ENCODE results near the gene FRAS1. TPM values are rescaled to one million over a fixed set of nuclear protein-coding genes. Genes with fewer than 3 reads are reported as not detected.

The FRAS1 gene
- total and polyA plus RNA-seq, 4 experiments from 2014 or later = not detected

DNA sequence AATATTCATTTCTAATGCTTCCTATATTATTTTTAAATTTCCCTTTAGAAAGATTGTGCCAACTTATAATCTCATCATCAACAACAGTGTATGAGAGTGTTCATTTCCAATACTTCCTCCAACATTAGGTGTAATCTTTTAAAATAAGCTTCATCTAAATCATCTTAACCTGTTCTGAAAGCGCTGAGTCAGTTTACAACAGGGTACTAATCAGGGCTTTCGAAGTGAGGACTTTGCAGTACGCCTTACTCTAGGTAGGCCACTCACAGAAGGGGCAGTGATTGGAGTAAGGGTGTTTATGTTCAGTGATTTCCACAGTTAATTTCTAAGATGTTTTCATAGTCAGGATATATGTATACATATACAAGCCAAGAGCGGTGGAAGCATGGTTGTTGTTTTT lies 87.9 kb downstream of the FRAS1 start:
- H3K9me3 Mint-ChIP-seq = peaks cover 0 to 8% (median 0%) of the 10 kb centered on the region in 8 donors
- no peak for DNase-seq
- H3K4me1 ChIP-seq (ENCODE audit: insufficient read depth, low read length) = no peaks in the 10 kb centered on the region

DNA sequence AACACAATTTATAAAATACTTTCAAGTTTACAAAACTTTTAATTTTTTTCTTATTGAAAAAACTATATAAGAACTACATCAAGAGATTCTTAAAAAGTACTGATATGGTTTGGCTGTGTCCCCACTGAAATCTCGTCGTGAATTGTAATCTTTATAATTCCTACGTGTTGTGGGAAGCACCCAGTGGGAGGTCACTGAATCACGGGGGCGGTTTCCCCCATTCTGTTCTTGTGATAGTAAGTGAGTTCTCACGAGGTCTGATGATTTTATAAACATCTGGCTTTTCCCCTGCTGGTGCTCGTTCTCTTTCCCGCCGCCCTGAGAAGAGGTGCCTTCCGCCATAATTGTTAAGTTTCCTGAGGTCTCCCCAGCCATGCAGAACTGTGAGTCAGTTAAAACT lies 88.5 kb downstream of the FRAS1 start:
- no peaks in the 10 kb centered on the region for H3K9me3 ChIP-seq (ENCODE audit: control insufficient read depth in 1 of 2, low read length in 2 of 2)
- no peaks in the 10 kb centered on the region for H3K4me1 ChIP-seq (ENCODE audit: insufficient read depth, low read length)
- Mint-ChIP-seq H3K36me3 (no peaks in the 10 kb centered on the region), H3K9me3 (peaks cover 0 to 8% (median 0%) of the 10 kb centered on the region in 8 donors), H3K27ac (no peak overlapping the region), H3K4me1 (no peaks in the 10 kb centered on the region), H3K27me3 (peaks cover 0 to 4% of the 10 kb centered on the region in 2 donors), H3K4me3 (no peak overlapping the region)
- H3K27ac ChIP-seq (ENCODE audit: low read depth, low read length) = no peak overlapping the region
- ChIA-PET POLR2A (ENCODE audit: partially characterized antibody) (no interaction called here), CTCF (ENCODE audit: partially characterized antibody) (no interaction called here)
- no peaks in the 10 kb centered on the region for H3K36me3 ChIP-seq (ENCODE audit: insufficient read depth, low read length)
- no peak for DNase-seq
- H3K4me3 ChIP-seq (ENCODE audit: low read length in 2 of 2) = no peak overlapping the region
- H3K27me3 ChIP-seq (ENCODE audit: insufficient read depth, low read length) = no peaks in the 10 kb centered on the region
- intact Hi-C loops (cut with micrococcal nuclease) = no loop called here

More for the DNA sequence above, 87.9 kb downstream of the FRAS1 start:
- no peak overlapping the region for H3K27ac ChIP-seq (ENCODE audit: low read depth, low read length)
- H3K4me3 ChIP-seq (ENCODE audit: low read length in 2 of 2) = no peak overlapping the region
- H3K36me3 Mint-ChIP-seq = no peaks in the 10 kb centered on the region
- ChIA-PET POLR2A (ENCODE audit: partially characterized antibody) (no interaction called here), CTCF (ENCODE audit: partially characterized antibody) (no interaction called here)
- no peak overlapping the region for H3K27ac Mint-ChIP-seq
- H3K36me3 ChIP-seq (ENCODE audit: insufficient read depth, low read length) = no peaks in the 10 kb centered on the region
- peaks cover 0 to 4% of the 10 kb centered on the region in 2 donors for H3K27me3 Mint-ChIP-seq
- no peaks in the 10 kb centered on the region for H3K27me3 ChIP-seq (ENCODE audit: insufficient read depth, low read length)
- intact Hi-C loops (cut with micrococcal nuclease) = no loop called here
- H3K9me3 ChIP-seq (ENCODE audit: control insufficient read depth in 1 of 2, low read length in 2 of 2) = no peaks in the 10 kb centered on the region
- H3K4me1 Mint-ChIP-seq = no peaks in the 10 kb centered on the region
- H3K4me3 Mint-ChIP-seq = no peak overlapping the region

- Mint-ChIP-seq H3K27me3 (peaks cover 0 to 2% of the 10 kb centered on the region in 2 donors), H3K4me3 (no peak overlapping the region), H3K27ac (no peak overlapping the region), H3K9me3 (no peaks in the 10 kb centered on the region), H3K36me3 (no peaks in the 10 kb centered on the region), H3K4me1 (no peaks in the 10 kb centered on the region)
- H3K36me3 ChIP-seq (ENCODE audit: insufficient read depth, low read length) = no peaks in the 10 kb centered on the region
- H3K4me3 ChIP-seq (ENCODE audit: low read length in 2 of 2) = no peak overlapping the region
- no peaks in the 10 kb centered on the region for H3K27me3 ChIP-seq (ENCODE audit: insufficient read depth, low read length)
- no peak for DNase-seq
- no peaks in the 10 kb centered on the region for H3K4me1 ChIP-seq (ENCODE audit: insufficient read depth, low read length)
- H3K27ac ChIP-seq (ENCODE audit: low read depth, low read length) = no peak overlapping the region
- intact Hi-C loops (cut with micrococcal nuclease) = no loop called here
- no peaks in the 10 kb centered on the region for H3K9me3 ChIP-seq (ENCODE audit: control insufficient read depth in 1 of 2, low read length in 2 of 2)
- ChIA-PET CTCF (ENCODE audit: partially characterized antibody) (no interaction called here), POLR2A (ENCODE audit: partially characterized antibody) (no interaction called here)
These were observed 92.8 kb downstream of the FRAS1 start for GRCh38 chr4:78149751-78150542.

DNA sequence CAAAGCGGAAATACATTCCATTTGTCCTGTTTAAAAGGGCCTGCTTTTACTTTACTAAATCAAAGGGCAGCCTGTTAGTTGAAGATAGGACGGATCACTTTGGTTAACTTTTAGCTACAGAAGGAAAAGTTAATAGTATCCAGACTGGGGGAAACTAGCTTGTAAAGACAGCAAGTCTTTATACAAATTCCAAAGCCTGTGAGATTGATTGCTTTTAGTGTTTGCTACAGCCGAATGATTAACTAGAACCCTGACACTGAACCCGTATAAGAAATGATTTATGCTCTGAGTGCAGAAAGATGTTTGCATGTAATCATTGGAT lies 93.4 kb downstream of the FRAS1 start:
- ChIA-PET CTCF (ENCODE audit: partially characterized antibody) (no interaction called here), POLR2A (ENCODE audit: partially characterized antibody) (no interaction called here)
- no peak overlapping the region for H3K4me3 Mint-ChIP-seq
- no peaks in the 10 kb centered on the region for H3K9me3 Mint-ChIP-seq
- no peaks in the 10 kb centered on the region for H3K4me1 Mint-ChIP-seq
- Histone ChIP-seq H3K27ac (ENCODE audit: low read depth, low read length) (no peak overlapping the region), H3K9me3 (ENCODE audit: control insufficient read depth in 1 of 2, low read length in 2 of 2) (no peaks in the 10 kb centered on the region), H3K4me3 (ENCODE audit: low read length in 2 of 2) (no peak overlapping the region), H3K4me1 (ENCODE audit: insufficient read depth, low read length) (no peaks in the 10 kb centered on the region), H3K27me3 (ENCODE audit: insufficient read depth, low read length) (no peaks in the 10 kb centered on the region), H3K36me3 (ENCODE audit: insufficient read depth, low read length) (no peaks in the 10 kb centered on the region)
- no peak overlapping the region for H3K27ac Mint-ChIP-seq
- DNase-seq = no peak
- H3K27me3 Mint-ChIP-seq = peaks cover 0 to 2% of the 10 kb centered on the region in 2 donors
- H3K36me3 Mint-ChIP-seq = no peaks in the 10 kb centered on the region
- intact Hi-C loops (cut with micrococcal nuclease) = no loop called here

DNA sequence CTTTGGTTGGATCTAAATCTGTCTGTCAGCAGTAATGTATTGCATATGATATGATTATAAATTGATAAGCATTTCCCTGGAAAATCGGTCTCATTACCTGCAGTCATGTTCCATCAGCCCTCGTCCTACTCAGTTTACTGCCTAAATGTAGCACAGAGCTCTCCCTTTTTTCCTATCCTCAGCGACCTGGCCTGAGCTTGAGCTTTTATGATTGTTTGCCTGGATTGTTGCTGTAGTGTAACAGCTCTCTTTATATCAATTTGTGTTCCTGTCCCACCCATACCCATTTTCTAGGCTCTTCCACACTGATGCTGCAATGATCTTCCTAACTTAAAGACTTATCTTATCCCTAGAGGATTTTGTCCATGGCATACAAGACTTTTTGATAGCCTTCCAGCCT lies 95.7 kb downstream of the FRAS1 start:
- Mint-ChIP-seq H3K27me3 (peaks cover 0 to 2% of the 10 kb centered on the region in 2 donors), H3K4me3 (no peak overlapping the region), H3K9me3 (no peaks in the 10 kb centered on the region), H3K36me3 (no peaks in the 10 kb centered on the region), H3K4me1 (no peaks in the 10 kb centered on the region), H3K27ac (no peak overlapping the region)
- no peak overlapping the region for H3K4me3 ChIP-seq (ENCODE audit: low read length in 2 of 2)
- no peaks in the 10 kb centered on the region for H3K27me3 ChIP-seq (ENCODE audit: insufficient read depth, low read length)
- no peaks in the 10 kb centered on the region for H3K9me3 ChIP-seq (ENCODE audit: control insufficient read depth in 1 of 2, low read length in 2 of 2)
- H3K4me1 ChIP-seq (ENCODE audit: insufficient read depth, low read length) = no peaks in the 10 kb centered on the region
- DNase-seq = no peak
- ChIA-PET POLR2A (ENCODE audit: partially characterized antibody) (no interaction called here), CTCF (ENCODE audit: partially characterized antibody) (no interaction called here)
- H3K36me3 ChIP-seq (ENCODE audit: insufficient read depth, low read length) = no peaks in the 10 kb centered on the region
- intact Hi-C loops (cut with micrococcal nuclease) = no loop called here
- no peak overlapping the region for H3K27ac ChIP-seq (ENCODE audit: low read depth, low read length)

GRCh38 chr4:78154972-78155590 lies 98.0 kb downstream of the FRAS1 start:
- ChIA-PET CTCF (ENCODE audit: partially characterized antibody) (no interaction called here), POLR2A (ENCODE audit: partially characterized antibody) (no interaction called here)
- Histone ChIP-seq H3K36me3 (ENCODE audit: insufficient read depth, low read length) (no peaks in the 10 kb centered on the region), H3K27ac (ENCODE audit: low read depth, low read length) (no peak overlapping the region), H3K27me3 (ENCODE audit: insufficient read depth, low read length) (no peaks in the 10 kb centered on the region), H3K4me3 (ENCODE audit: low read length in 2 of 2) (no peak overlapping the region), H3K4me1 (ENCODE audit: insufficient read depth, low read length) (no peaks in the 10 kb centered on the region), H3K9me3 (ENCODE audit: control insufficient read depth in 1 of 2, low read length in 2 of 2) (no peaks in the 10 kb centered on the region)
- Mint-ChIP-seq H3K27me3 (peaks cover 5 to 13% of the 10 kb centered on the region in 2 donors), H3K4me1 (no peaks in the 10 kb centered on the region), H3K36me3 (no peaks in the 10 kb centered on the region), H3K9me3 (peaks cover 0 to 2% (median 0%) of the 10 kb centered on the region in 8 donors), H3K27ac (no peak overlapping the region), H3K4me3 (no peak overlapping the region)
- intact Hi-C loops (cut with micrococcal nuclease) = no loop called here
- DNase-seq = no peak

DNA sequence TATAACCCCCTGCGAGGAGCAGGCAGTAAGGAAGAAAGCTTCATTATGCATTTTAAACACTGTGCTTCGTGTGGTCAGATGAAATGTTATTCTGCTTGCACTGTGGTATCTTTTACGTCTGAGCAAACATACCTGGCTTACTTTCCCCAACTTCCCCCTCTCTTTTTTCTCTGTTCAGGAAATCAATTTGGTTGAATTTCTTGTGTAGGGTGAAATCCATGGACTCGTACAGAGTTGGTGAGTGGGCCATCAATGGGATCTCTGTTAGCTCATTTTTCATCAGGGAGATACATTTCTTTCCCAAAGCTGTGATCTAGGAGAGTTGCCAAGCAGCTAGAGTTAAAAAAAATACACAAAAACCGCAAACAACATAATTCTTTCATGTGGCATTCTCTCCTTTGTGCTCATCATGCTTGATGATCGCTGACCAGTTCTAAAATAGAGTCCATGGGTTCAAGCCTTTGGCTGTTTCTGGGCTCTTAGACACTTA lies 98.5 kb downstream of the FRAS1 start:
- POLR2A ChIA-PET (ENCODE audit: partially characterized antibody) = no interaction called here

More for the DNA sequence above, 98.5 kb downstream of the FRAS1 start:
- intact Hi-C loops (cut with micrococcal nuclease) = no loop called here
- H3K36me3 Mint-ChIP-seq = no peaks in the 10 kb centered on the region
- peaks cover 7 to 13% of the 10 kb centered on the region in 2 donors for H3K27me3 Mint-ChIP-seq
- H3K4me1 Mint-ChIP-seq = no peaks in the 10 kb centered on the region
- H3K9me3 Mint-ChIP-seq = peaks cover 0 to 2% (median 0%) of the 10 kb centered on the region in 8 donors
- CTCF ChIA-PET (ENCODE audit: partially characterized antibody) = no interaction called here
- Histone ChIP-seq H3K36me3 (ENCODE audit: insufficient read depth, low read length) (no peaks in the 10 kb centered on the region), H3K9me3 (ENCODE audit: control insufficient read depth in 1 of 2, low read length in 2 of 2) (no peaks in the 10 kb centered on the region), H3K4me1 (ENCODE audit: insufficient read depth, low read length) (no peaks in the 10 kb centered on the region), H3K4me3 (ENCODE audit: low read length in 2 of 2) (no peak overlapping the region), H3K27ac (ENCODE audit: low read depth, low read length) (no peak overlapping the region), H3K27me3 (ENCODE audit: insufficient read depth, low read length) (no peaks in the 10 kb centered on the region)
- H3K27ac Mint-ChIP-seq = no peak overlapping the region
- DNase-seq = no peak
- no peak overlapping the region for H3K4me3 Mint-ChIP-seq

Data from CD4-positive, alpha-beta memory T cell (primary cell).